ENCODE results near the gene PLEKHB2. TPM values are rescaled to one million over a fixed set of nuclear protein-coding genes. Genes with fewer than 3 reads are reported as not detected.

Gene PLEKHB2
- polyA plus RNA-seq, 3 donors: 53.9 to 172 (median 146) TPM

GRCh38 chr2:131103165-131103564 is 2.0 kb upstream of the PLEKHB2 start:
- no peaks in the 10 kb centered on the region for H3K9me3 ChIP-seq (replicated peaks in 1 of 2; ENCODE audit: control insufficient read depth in 1 of 2, insufficient read depth in 1 of 2, low read length in 2 of 2)
- H3K4me3 ChIP-seq (replicated peaks in 1 of 3; ENCODE audit: low read depth in 2 of 3, low read length in 3 of 3): no peak overlapping the region
- H3K79me2 ChIP-seq (ENCODE audit: insufficient read depth, low read length): peaks cover 31% of the 10 kb centered on the region
- peaks cover 27% of the 10 kb centered on the region for H4K20me1 ChIP-seq (ENCODE audit: insufficient read depth, low read length)
- H3K4me2 ChIP-seq (replicated peaks; ENCODE audit: extremely low read depth, low read length, poor library complexity, severe bottlenecking): no peak overlapping the region
- no peak overlapping the region for H3K27ac ChIP-seq (ENCODE audit: low read depth in 1 of 2, low read length in 2 of 2)
- 80% methylated on average over 1 of the region's 2 CpGs for WGBS (ENCODE audit: insufficient coverage)
- Mint-ChIP-seq H3K9me3 (no peaks in the 10 kb centered on the region), H3K36me3 (peaks cover 0 to 1% of the 10 kb centered on the region in 2 donors), H3K4me3 (no peak overlapping the region), H3K27ac (peak overlapping the region in 2 of 7 donors; percentile 6 to 15), H3K27me3 (ENCODE audit: low read depth in 3 of 3) (peaks cover 0 to 5% (median 3%) of the 10 kb centered on the region in 3 donors), H3K4me1 (peaks cover 27% of the 10 kb centered on the region)
- no peak for TF ChIP-seq CTCF (IDR thresholded peaks at IDR 0.05)
- intact Hi-C loops (cut with micrococcal nuclease): no loop called here
- H3K9ac ChIP-seq (ENCODE audit: insufficient read depth, low read length, poor library complexity, severe bottlenecking): no peak overlapping the region
- no peak for DNase-seq
- H3K36me3 ChIP-seq (replicated peaks in 1 of 2; ENCODE audit: control insufficient read depth in 1 of 2, insufficient read depth in 2 of 2, low read length in 2 of 2): peaks cover 3 to 11% of the 10 kb centered on the region in 2 donors
- H2AFZ ChIP-seq (ENCODE audit: insufficient read depth, low read depth, low read length, poor library complexity, severe bottlenecking): no peak overlapping the region
- no peaks in the 10 kb centered on the region for H3K27me3 ChIP-seq (ENCODE audit: control insufficient read depth in 2 of 2, insufficient read depth in 2 of 2, low read length in 2 of 2)
- H3K4me1 ChIP-seq (ENCODE audit: control insufficient read depth in 1 of 2, insufficient read depth in 2 of 2, low read length in 2 of 2): peaks cover 22 to 26% of the 10 kb centered on the region in 2 donors

- peak overlapping the region; percentile 78 to 99 (median 98) for H3K4me3 ChIP-seq (replicated peaks in 1 of 3; ENCODE audit: low read depth in 2 of 3, low read length in 3 of 3)
- Mint-ChIP-seq H3K36me3 (peaks cover 8 to 12% of the 10 kb centered on the region in 2 donors), H3K4me1 (peaks cover 25% of the 10 kb centered on the region), H3K4me3 (peak overlapping the region; percentile 98 to 99), H3K27ac (peak overlapping the region; percentile 96 to 99 (median 98)), H3K27me3 (ENCODE audit: low read depth in 3 of 3) (peaks cover 0 to 5% (median 3%) of the 10 kb centered on the region in 3 donors), H3K9me3 (no peaks in the 10 kb centered on the region)
- no peak for TF ChIP-seq CTCF (IDR thresholded peaks at IDR 0.05)
- no peaks in the 10 kb centered on the region for H3K27me3 ChIP-seq (ENCODE audit: control insufficient read depth in 2 of 2, insufficient read depth in 2 of 2, low read length in 2 of 2)
- H3K36me3 ChIP-seq (replicated peaks in 1 of 2; ENCODE audit: control insufficient read depth in 1 of 2, insufficient read depth in 2 of 2, low read length in 2 of 2): peaks cover 5 to 25% of the 10 kb centered on the region in 2 donors
- peak; percentile 77 to 90 (median 85) for DNase-seq
- peaks cover 46% of the 10 kb centered on the region for H3K79me2 ChIP-seq (ENCODE audit: insufficient read depth, low read length)
- peak overlapping the region; percentile 81 for H2AFZ ChIP-seq (ENCODE audit: insufficient read depth, low read depth, low read length, poor library complexity, severe bottlenecking)
- intact Hi-C loops (cut with micrococcal nuclease): no loop called here
- H3K27ac ChIP-seq (ENCODE audit: low read depth in 1 of 2, low read length in 2 of 2): peak overlapping the region; percentile 93 to 97
- H3K4me2 ChIP-seq (replicated peaks; ENCODE audit: extremely low read depth, low read length, poor library complexity, severe bottlenecking): peak overlapping the region; percentile 87
- H3K9me3 ChIP-seq (replicated peaks in 1 of 2; ENCODE audit: control insufficient read depth in 1 of 2, insufficient read depth in 1 of 2, low read length in 2 of 2): no peaks in the 10 kb centered on the region
- peak overlapping the region; percentile 98 for H3K9ac ChIP-seq (ENCODE audit: insufficient read depth, low read length, poor library complexity, severe bottlenecking)
- H4K20me1 ChIP-seq (ENCODE audit: insufficient read depth, low read length): peaks cover 41% of the 10 kb centered on the region
- peaks cover 22 to 26% of the 10 kb centered on the region in 2 donors for H3K4me1 ChIP-seq (ENCODE audit: control insufficient read depth in 1 of 2, insufficient read depth in 2 of 2, low read length in 2 of 2)
- WGBS (ENCODE audit: insufficient coverage): 0% methylated on average over 6 of the region's 20 CpGs
These were observed 515 bp upstream of the PLEKHB2 start for GRCh38 chr2:131104487-131105155.

Data from CD14-positive monocyte (primary cell).